ENCODE data around the gene ANO1.

The ANO1 gene

DNA sequence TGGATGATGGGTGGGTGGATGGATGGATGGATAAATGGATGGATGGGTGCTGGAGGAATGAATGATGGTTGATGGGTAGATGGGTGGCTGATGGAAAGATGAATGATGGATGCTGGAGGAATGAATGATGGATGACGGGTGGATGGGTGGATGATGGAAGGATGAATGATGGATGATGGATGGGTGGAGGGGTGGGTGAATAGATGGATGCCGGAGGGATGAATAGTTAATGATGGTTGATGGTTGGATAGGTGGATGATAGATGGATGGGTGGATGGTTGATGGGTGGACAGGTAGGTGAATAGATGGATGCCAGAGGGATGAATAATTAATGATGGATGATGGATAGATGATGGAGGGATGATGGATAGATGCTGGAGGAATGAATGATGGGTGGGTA lies 41.4 kb downstream of the ANO1 start:
- DNase-seq: no peak

DNA sequence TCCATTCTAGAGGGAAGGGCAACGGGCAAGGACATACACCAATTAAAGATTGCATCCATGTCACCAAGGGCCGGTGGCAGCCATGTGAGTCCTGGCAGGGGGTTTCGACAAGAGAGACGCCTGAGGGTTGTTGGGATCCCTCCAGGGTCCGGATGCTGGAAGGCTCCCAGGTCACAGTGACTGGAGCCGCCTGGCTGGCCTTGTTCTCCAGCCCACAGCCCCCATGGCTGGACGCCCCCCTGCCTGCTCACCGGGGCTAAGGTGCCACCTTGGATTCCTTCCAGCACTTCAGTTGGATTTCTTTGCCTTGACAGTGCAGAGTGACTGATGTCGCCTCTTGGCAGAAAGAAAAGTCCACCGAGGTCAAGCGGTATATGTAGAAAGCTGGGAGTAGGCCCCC lies 42.6 kb downstream of the ANO1 start:
- no peak for DNase-seq

DNA sequence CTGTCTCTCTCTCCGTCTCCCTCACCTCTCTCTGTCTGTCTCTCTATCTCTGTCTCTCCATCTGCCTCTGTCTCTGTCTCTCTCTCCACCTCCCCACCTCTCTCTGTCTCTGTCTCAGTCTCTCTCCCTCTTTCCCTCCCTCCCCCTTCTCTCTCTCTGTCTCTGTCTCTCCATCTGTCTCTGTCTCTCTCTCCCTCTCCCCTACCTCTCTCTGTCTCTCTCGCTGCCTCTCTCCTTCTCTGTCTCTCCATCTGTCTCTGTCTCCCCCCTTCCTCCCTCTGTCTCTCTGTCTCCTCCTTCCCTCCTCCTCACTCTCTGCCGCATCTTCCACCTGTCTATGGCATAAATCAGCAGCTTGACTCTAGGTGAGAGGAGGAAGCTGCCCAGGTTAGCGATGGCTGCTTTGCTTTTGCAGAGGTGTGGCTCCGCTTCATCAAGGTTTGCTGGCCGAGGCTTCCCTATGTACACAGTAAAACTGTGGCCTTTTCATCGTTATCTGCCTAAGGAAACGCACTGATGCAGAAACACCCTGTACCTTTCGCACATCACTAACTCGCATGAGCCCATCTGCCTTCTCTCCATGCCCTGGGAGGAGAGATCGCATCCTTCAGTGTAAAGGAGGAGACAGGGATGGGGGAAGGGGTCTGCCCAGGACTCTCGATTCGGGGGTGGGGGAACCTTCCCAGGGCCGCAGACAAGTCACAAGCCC lies 44.5 kb downstream of the ANO1 start:
- DNase-seq: no peak

DNA sequence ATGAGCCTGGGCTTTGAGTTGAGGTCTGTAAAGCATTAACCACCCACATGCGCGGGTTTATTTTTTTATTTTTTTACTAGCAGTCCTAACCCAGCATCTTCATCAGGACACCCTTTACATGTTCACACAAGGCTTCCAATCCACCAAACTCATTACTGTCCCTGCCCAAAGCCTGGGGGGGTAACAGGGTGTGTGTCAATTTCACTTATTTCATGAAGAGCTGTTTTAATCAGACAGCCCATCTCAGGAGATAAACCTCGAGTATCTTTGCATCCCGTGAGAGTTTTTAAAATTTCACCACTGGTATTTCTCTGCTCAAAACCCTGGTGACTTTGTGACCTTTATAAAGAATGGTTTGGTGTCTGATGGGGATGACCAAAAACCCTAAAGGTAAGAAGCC lies 45.6 kb downstream of the ANO1 start:
- no peak for DNase-seq

DNA sequence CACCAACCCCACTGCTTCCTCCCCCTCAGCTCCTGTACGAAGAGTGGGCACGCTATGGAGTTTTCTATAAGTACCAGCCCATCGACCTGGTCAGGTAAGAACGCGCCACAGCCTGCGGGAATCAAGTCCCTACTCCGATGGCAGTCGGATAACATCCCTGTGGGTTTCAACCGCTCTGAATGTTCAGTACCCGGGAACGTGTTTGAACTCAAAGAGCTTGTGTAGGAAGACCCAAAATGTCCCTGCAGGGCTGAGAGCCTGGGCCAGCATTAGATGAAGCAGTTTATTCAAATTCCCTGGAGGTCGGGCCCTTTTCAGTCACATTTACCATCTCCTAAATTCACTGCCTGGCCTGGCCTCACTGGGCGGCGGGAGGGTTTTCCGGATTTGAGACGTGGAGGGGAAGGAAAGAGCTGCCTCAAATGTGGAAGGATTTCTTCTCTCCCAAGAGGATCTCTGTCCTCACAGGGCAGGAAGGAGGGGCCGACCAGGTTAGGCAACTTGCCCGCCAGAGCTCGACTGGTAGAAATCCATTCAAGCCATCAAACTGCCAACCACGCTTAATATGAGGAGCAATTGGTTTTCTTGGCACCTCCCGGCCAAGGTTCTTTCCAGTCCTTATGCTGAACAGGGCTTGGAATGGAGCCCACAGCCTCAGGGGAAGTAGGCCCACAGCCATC lies 46.3 kb downstream of the ANO1 start:
- no peak for DNase-seq

DNA sequence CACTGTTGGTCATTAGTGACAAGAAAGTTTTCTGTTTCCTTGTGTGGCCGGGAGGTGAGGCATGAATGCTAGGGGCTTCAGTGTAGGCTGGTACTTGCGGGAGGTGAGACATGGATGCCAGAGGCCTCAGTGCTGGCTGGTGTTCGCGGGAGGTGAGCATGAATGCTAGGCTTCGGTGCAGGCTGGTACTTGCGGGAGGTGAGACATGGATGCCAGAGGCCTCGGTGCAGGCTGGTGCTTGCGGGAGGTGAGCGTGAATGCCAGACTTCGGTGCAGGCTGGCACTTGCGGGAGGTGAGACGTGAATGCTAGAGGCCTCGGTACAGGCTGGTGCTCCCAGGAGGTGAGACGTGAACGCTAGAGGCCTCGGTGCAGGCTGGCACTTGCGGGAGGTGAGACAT lies 48.4 kb downstream of the ANO1 start:
- no peak for DNase-seq

DNA sequence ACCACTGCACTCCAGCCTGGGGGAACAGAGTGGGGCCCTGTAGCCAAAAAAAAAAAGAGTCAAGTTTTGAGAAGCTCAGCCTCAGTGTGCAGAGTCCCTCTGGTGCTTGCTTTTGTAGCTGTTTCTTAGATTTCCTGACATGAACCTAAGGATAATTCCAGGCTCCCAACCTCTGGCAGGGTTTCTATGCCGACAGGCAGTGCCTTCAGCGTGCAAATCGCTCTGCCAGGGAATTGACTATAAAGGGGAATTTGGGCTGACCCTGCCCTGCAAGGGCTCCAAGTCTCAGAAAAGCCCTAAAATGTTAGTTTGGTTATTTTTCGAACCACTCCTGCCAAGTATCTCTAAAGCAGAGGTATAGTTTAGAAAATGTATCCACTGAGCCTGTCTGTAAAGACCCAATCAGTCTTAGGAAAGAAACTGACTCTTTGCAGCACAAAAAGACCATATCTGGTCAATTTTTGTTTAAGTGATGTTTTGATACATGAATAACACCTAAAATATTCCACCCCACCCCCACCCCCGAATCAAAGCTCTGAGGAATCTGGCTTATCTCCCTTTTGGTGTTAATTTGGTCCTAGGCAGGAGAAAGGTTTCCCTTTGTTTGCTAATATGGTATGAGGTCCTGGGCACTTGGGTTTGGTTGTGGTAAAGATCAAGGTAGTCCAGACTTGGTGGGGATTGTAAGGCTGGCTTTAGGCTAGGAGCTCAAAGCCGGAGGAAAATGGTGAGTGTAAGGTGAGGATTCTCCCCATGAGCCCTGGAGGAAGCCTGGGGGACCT lies 49.7 kb downstream of the ANO1 start:
- DNase-seq: no peak

DNA sequence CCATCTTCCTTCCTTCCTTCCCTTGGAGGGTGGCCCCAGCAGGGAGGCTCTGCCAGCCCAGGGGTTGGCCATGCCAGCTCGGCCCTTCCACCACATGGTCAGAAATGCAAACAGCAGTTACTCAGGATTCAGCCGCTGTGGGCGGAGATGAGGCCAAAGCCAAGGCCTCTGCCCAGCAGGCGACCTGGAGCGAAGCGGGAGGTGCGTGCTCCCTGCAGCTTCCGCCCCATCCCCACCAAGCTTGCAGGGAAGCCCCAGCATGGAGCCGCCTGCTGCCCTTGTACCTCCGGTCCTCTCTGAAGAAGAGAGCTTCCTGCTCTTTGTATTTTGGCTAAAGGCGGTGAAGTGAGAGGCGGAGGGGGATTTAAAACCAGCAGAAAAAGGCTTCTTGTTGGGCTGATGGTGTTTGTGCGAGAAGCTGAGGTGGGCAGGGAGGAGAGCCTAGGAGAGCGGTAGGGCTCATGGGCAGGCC lies 50.4 kb downstream of the ANO1 start:
- no peak for DNase-seq

DNA sequence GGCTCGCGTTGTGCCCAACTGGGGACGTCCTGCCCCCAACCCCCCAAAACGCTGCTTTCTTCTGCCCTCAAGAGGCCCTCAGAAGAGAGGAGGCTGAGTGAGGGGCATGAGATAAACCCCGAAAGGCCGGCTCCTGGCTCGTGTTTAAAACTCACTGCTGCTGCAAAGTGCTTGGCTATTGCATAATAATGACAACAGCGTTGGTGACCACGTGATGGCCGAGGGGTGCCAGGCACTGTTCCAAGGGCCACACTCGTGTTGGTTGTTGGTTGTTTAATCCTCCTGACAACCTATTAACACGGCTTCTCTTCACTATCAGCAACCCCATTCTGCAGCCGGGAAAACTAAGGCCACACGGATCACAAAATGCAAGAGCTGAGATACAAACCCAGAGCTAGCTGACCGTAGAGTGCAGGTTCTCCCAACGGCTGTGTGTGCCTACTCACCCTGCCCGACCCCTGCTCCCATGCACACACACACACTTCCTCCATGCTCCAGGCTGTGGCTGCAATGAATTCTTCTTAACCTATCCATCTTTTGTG lies 51.0 kb downstream of the ANO1 start:
- no peak for DNase-seq

DNA sequence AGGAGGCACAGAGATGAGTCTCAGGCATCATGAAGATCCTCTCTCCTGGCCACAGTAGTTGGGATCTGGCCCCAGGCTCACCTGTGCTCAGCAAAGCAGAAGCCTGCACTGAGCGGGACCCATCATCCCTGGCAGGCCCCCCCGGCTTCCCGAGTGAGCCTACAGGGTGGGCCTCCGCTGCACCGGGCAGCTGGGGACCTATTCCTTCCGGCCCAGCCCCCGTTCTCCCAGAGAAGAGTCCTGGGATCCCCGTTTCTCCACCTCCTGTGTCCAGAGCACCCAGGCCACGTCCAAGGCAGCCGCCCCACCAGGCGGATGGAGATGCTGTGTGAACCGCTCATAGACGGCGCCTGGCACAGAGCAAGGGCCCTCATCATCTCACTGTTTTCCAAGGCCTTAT lies 52.5 kb downstream of the ANO1 start:
- no peak for DNase-seq

DNA sequence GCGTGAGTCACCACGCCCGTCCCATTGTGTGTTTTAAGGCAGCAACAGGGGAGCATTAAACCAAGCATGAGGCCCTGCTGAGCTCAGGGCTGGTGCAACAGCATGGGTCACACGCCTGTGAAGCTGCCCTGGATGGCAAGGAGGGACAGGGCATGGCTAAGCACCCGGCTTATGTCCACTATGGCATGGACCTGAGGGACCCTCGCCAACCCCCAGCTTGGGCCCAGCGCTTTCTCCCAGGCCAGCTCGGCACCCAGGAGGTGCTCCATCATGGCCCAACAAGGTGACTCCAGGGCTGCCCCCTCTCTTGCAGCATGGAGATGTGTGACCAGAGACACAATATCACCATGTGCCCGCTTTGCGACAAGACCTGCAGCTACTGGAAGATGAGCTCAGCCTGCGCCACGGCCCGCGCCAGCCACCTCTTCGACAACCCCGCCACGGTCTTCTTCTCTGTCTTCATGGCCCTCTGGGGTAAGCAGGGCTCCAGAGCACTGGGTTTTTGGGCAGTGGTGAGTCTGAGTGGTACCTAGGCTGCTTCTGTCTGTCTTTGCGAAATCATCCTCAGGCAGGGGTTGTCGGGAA lies 53.6 kb downstream of the ANO1 start:
- DNase-seq: no peak

DNA sequence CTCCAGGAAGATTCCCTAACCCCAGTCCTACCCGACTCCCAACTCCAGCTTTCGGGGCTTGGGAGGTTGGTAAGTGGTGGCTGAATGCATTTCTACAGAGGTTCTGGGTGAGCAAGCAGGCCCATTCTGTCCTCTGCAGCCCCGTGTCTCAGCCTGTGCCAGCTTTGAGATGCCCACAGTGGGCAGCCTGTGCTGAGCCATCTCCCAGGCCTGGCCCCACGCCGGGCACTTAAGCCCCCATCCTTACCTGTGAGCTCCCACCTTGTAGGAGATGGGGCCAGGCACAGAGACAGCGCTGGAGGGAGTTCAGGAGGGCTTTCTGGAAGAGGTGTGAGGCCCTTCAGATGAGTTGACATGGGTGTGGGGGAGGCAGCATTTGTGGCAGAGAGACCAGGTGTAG lies 54.5 kb downstream of the ANO1 start:
- DNase-seq: no peak

DNA sequence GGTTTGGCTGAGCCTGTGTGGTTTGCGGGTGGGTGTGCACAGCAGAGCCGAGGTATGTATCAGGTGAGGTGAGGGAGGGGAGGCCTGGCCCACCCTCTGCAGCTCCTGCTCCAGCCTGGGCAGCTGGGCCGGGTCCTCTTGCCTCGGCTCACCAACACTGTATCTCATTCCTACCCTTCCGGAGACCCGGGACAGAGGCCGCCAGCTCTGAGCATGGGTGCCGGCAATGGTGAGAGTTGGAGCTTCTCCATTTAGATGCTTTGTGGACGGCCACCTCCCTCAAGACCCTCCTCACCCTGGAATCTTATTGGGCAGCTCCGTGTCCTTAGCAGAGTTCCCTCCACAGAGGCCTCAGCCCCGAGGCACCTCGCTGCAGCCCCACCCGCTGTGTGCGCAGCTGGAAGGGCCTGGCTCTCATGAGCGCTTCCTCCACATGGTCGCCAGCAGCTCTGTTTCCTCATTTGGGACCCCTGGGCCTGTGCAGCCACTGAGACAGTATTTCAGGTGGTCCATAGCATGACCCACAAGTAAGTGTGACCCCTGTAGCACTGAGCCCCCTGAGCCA lies 55.7 kb downstream of the ANO1 start:
- DNase-seq: no peak

DNA sequence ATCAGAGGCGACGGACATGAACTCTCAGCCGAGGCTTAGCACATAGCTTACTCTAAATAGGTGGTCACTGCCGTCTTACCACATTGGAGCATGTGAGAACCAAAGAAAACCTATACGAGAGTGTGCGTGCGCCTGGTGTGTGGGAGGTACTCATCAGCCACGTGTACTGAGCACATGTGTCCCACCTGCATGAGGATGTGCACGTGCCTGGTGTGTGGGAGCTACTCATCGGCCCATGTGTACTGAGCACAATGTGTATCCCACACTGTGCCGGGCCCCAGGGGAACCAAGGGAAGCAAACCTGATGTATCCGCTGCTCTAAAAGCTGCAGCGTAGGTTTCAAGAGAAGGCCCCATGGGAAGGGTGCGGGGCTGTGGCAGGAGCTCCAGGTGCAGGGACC lies 56.4 kb downstream of the ANO1 start:
- no peak for DNase-seq

DNA sequence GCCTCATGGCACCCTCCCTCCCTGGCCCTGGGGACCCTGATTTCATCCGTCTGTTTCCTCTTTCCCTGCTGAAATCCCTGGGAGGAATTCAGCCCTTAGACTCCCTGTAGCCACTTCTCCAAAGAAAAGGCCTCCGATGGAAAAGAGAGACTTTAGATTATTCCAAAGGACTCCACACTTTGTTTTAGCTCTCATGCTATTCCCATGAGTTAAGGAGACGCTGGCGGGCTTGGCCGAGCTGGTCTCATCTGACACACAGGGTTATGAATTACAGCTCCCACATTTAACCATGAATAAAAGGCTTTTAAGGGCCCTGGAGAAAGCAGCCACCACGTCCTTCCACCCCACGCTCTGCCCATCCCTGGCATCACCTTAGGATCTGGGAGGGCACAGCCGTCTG lies 57.0 kb downstream of the ANO1 start:
- DNase-seq: no peak

DNA sequence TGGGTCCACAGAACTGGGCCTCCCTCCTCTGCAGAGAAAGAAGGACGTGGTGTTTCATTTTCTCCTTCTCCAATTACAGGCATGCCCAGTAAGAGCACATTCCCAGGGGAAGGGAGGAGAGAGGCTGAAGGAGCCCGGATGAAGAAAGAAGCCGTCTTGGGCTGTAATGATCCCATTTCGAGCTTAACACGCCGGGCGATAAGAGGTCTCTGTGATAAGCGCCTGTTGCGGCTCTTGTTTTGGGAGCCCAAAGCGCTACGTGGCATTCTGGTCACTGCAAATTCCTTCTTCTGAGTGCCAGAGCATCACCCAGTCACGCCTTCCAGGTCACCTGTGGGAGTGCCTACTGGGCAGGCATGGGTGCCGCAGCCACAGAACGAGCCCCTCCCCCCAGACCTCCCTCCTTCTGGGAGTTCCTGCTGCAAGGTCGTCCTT lies 57.5 kb downstream of the ANO1 start:
- DNase-seq: no peak

DNA sequence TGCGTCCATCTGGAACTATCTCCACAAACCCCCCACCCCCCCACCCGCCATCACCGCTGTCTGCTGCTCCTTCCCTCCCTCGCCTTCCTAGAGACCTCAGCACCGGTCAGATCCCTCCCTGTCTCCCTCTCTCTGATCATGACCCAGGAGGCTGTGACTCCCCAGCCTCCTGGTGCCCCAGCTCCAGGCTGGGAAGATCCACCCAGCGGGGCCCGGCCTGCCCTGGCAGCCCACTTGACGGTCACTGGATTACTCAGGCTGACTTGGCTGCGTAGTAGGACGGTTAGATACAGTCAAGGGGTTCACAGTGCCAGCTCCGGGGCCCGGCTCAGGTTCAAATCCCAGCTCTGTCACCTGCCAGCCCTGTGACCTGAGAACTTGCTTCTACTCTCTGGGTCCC lies 59.3 kb downstream of the ANO1 start:
- no peak for DNase-seq

DNA sequence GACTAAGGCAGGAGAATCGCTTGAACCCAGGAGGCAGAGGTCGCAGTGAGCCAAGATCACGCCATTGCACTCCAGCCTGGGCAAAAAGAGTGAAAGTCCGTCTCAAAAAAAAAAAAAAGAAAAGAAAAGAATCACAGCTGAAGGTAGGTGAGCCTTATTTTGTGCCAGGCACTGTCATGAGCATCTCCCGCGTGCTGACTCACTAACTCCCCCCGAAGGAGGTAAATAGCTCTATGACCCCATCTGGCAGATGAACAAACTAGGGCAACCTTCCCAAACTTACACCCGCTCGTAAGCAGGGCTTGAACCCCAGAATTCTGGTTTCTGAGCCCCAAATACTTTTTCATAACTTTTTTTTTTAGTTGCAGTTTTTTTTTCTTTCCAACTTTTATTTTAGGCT lies 60.3 kb downstream of the ANO1 start:
- no peak for DNase-seq

DNA sequence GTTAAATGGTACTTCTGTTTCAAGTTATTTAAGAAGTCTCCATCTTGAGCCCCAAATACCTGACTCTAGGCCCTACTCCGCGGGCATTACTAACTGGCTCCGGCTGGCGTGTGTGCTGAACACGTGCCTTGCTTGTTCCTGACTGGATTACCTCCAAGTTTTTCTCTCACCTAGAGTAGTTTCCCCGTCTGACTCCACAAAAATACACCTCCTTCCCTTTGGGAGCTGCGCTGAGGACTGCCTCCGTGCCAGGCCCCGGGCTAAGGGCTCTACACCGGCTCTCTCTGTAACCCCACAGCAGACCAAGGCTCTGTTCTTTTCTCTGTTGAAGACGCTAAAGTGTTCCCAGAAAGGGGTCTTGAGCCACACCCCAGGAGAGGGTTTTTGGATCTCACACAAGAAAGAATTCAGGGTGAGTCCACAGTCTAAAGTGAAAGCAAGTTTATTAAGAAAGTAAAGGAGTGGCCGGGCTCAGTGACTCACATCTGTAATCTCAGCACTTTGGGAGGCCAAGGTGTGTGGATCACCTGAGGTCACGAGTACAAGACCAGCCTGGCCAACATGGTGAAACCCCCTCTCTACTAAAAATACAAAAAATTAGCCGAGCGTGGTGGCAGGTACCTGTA lies 61.8 kb downstream of the ANO1 start:
- no peak for DNase-seq

DNA sequence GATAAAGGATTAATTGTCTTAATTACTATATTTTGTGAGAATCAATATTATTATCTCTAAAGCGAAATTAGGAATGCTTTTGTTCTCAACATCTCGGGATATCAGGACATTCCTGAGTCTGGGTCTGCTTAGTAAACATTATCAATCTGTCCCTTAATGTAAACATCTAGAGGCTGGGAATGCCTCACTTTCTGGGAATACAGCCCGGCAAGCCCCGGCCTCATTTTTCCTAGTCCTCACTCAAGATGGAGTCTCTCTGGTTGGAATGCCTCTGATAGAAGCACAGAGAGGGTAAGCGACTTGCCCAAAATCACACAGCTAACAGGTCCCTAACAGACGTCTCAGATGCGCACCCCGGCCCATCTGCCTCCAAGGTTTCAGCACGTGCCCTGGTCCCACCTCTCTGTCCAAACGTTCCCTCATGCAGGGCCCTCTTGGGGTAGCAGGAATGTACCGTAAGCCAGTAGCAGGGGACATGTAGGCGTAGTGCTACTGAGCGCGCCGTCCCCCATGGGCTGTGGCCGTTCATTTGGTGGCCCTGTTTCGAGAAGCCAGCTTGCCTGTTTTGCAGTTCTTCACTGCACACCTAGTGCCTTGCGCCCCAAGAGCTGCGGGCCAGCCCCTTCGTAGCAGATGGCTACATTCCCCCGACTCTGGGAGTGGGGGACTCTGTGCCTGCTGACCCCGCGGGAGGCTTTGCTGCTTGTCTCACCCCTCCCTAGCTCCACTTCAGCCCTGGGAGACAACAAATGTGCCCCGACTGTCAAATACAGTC lies 62.8 kb downstream of the ANO1 start:
- DNase-seq: no peak

DNA sequence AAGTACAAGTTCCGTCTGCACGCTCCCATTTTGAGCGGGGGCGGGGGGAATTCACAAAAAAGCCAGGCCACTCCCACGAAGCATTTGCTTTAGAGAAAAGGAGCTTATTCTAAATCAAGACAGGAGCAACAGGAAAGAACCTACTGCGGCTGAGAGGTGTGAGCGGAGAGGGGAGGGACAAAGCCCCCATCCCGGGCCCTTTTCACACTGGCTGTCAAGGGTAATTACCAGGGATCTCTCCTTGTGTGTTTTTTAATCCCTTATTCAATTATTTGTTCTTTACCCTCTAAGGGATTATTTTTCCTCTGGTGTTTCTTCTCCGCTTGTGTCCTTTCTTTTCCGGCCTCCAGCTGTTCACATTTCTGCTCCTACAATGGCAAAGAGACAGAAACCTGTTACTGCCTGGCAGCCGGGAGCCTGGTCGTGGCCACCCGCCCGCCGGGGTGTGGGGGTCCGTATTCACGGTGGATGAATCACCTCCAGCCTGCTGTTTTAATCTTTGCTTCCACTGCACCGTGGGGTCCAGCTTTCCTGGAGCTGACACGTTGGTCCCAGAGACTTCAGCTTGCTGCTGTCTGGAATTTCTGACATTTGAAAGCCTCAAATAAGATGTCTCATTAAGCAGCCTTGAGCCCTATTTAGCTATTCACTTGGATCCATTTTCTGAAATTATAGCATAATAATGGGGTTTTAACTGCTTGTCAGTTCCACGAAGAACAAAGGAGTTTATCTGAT lies 63.5 kb downstream of the ANO1 start:
- no peak for DNase-seq

Data from activated CD4-positive, alpha-beta T cell treated with anti-CD3 and anti-CD28 coated beads, Interleukin-2, amount 50 U/mL, for 16 hours (primary cell).